Heart left ventricle (tissue), 16 donors: ENCODE data around the gene RECK. TPM values are rescaled to one million over a fixed set of nuclear protein-coding genes. Genes with fewer than 3 reads are reported as not detected.

ENCODE experiments used
- ATAC-seq, 4 donors: fragments of 200-7000 bp; cut with Tn5 transposase; one replicate each; pipeline ENCODE4 v1.9.1; 2020 to 2022; ENCODE audit warnings: moderate library complexity in 4 of 4, mild to moderate bottlenecking in 3 of 4, moderate number of reproducible peaks in 1 of 4
- DNase-seq, 5 donors: peaks; one replicate each; pipeline ENCODE4 v3.0.0-alpha.2; 2020
- H3K27ac ChIP-seq, 12 donors: fragments of 200-600 bp; sonication (generic) in 4 of 12; one replicate each; pipeline versions ENCODE4 v1.5.0 to v1.8.0; 2016 to 2022; ENCODE audit warnings: mild to moderate bottlenecking in 2 of 12
- H3K27me3 ChIP-seq, 9 donors: fragments of 200-600 bp; sonication (generic) in 2 of 9; one replicate each; pipeline versions ENCODE4 v1.5.1 to v1.8.0; 2016 to 2022; ENCODE audit warnings: mild to moderate bottlenecking in 3 of 9
- H3K36me3 ChIP-seq, 9 donors: fragments of 200-600 bp; sonication (generic) in 2 of 9; one replicate each; pipeline versions ENCODE4 v1.5.0 to v1.8.0; 2018 to 2022; ENCODE audit warnings: mild to moderate bottlenecking in 2 of 9
- H3K4me1 ChIP-seq, 12 donors: fragments of 200-600 bp; sonication (generic) in 4 of 12; one replicate each; pipeline versions ENCODE4 v1.5.0 to v1.8.0; 2016 to 2022; ENCODE audit warnings: mild to moderate bottlenecking in 3 of 12
- H3K4me3 ChIP-seq, 12 donors: fragments of 200-600 bp; sonication (generic) in 4 of 12; one replicate each; pipeline versions ENCODE4 v1.5.0 to v1.8.0; 2017 to 2022; ENCODE audit warnings: mild to moderate bottlenecking in 9 of 12, moderate library complexity in 4 of 12
- H3K9me3 ChIP-seq, 12 donors: fragments of 200-600 bp; sonication (generic) in 4 of 12; one replicate each; pipeline versions ENCODE4 v1.5.0 to v1.8.0; 2016 to 2022; ENCODE audit warnings: mild to moderate bottlenecking in 1 of 12
- POLR2A ChIP-seq, 2 donors: fragments of 450-650 bp; IDR thresholded peaks; one replicate each; pipeline ENCODE4 v1.6.1; 2017; ENCODE audit warnings: antibody characterized with exemption in 2 of 2, mild to moderate bottlenecking in 2 of 2, moderate library complexity in 2 of 2
- WGBS, 4 donors: extraction: QIAGEN DNeasy Blood & Tissue Kit in 2 of 4; methylation state at CpG; one replicate each; pipeline versions ENCODE4 v1.1.5 to v1.1.7; 2013 to 2018; 5-methylcytosine and 5-hydroxymethylcytosine counted together
- intact Hi-C, 10 donors: fragments of 100-400 bp; cut with DNase I; formaldehyde crosslinking; loops; one replicate each; pipeline versions ENCODE4 v1.11.1 to v1.14.2; 2022
- polyA plus RNA-seq, 2 donors: library from polyadenylated mRNA; stranded (reverse); fragments of 200-250 nt; gene quantifications; one replicate each; pipeline ENCODE4 v1.2.3, GENCODE V29; 2013
- total RNA-seq, 9 donors: library from RNA; depleted of rRNA in 2 of 9; stranded (reverse); fragments of >200 nt in 2 of 9; fragmentation: NEBNext Ultra II Directional in 3 of 9; extraction: Animal tissue kit (Norgen Biotek cat#: 25700) in 3 of 9; gene quantifications; one replicate each; pipeline versions ENCODE4 v1.1.0 to v1.2.4, GENCODE V29; 2016 to 2023
- TF ChIP-seq, protein P1 (sequence below), 12 donors: fragments of 200-600 bp; sonication (generic) in 4 of 12; IDR thresholded peaks; one replicate each; pipeline versions ENCODE4 v1.5.0 to v1.8.0; 2018 to 2022; ENCODE audit warnings: antibody characterized with exemption in 12 of 12, mild to moderate bottlenecking in 5 of 12
- donor health status: ischemic (EF 13 %, LVEDD 7.1; RV severe dilation, severe dysfunction).
- donor health status: healthy with polysubstance abuse.
- donor health status: DM: no; HTN: yes; CAD: no.
- donor health status: DM: no; HTN: no; CAD: no.
- donor health status: ischemic (EF 25% LVEDD 6.9; RV normal size, moderate dysfunction).
- donor health status: ischemic (EF 25% LVEDD 5.7; RV mildly dilated, moderate dysfunction).
- donor health status: healthy.
- donor health status: DM: yes; HTN: yes; CAD: no.
- donor health status: ischemic (EF 35%, LVEDD 5.7; RV mildly dilated, moderate dysfunction).
- donor health status: nonischemic (EF 11% LVEDD 7.7; RV severe dilation, severe dysfunction).
- donor health status: DM: yes; HTN: yes; CAD: no.
- donor health status: PGD.
- donor health status: ischemic (EF 29% LVEDD 5.4; RV normal size, mild dysfunction).
- donor health status: nonischemic (EF 23%, LVEDD 6.1; RV moderate dilation, normal function).

The RECK gene
- total and polyA plus RNA-seq, 11 donors = 2.5 to 10.2 (median 4.9) TPM

DNA sequence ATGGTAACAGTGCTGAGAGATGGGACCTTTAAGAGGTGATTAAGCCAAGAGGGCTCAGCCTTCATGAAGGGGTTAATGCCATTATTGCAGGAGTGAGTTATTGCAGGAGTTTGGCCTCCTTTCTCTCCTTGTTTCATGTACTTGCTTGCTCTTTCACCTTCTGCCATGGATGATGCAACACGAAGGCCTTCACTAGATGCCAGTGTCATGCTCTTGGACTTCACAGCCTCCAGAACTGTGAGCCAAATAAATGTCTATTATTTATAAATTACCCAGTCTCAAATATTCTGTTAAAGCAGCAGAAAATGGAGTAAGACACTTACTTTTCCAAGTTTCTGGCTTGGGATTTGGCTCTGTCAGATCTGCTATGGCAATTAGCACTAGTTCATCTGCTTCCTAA is 38.4 kb upstream of the RECK start:
- no peaks in the 10 kb centered on the region for H3K27me3 ChIP-seq
- intact Hi-C loops = loop anchor here in 1 of 10 donors (5.0 kb wide), 1 partner anchor 36 kb away; no protein-coding TSS in a partner anchor
- TF ChIP-seq, protein P1, sequence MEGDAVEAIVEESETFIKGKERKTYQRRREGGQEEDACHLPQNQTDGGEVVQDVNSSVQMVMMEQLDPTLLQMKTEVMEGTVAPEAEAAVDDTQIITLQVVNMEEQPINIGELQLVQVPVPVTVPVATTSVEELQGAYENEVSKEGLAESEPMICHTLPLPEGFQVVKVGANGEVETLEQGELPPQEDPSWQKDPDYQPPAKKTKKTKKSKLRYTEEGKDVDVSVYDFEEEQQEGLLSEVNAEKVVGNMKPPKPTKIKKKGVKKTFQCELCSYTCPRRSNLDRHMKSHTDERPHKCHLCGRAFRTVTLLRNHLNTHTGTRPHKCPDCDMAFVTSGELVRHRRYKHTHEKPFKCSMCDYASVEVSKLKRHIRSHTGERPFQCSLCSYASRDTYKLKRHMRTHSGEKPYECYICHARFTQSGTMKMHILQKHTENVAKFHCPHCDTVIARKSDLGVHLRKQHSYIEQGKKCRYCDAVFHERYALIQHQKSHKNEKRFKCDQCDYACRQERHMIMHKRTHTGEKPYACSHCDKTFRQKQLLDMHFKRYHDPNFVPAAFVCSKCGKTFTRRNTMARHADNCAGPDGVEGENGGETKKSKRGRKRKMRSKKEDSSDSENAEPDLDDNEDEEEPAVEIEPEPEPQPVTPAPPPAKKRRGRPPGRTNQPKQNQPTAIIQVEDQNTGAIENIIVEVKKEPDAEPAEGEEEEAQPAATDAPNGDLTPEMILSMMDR (IDR thresholded peaks at IDR 0.05) = no peak
- no peak for TF ChIP-seq POLR2A (IDR thresholded peaks at IDR 0.05)
- peaks cover 0 to 13% (median 0%) of the 10 kb centered on the region in 12 donors for H3K4me1 ChIP-seq
- H3K27ac ChIP-seq = no peak overlapping the region
- H3K36me3 ChIP-seq = no peaks in the 10 kb centered on the region
- ATAC-seq (no peak), DNase-seq (no peak)
- H3K4me3 ChIP-seq = no peak overlapping the region
- 95 to 100% (median 96%) methylated on average over 1 of the region's 1 CpG for WGBS, 4 donors
- peaks cover 0 to 14% (median 5%) of the 10 kb centered on the region in 12 donors for H3K9me3 ChIP-seq

DNA sequence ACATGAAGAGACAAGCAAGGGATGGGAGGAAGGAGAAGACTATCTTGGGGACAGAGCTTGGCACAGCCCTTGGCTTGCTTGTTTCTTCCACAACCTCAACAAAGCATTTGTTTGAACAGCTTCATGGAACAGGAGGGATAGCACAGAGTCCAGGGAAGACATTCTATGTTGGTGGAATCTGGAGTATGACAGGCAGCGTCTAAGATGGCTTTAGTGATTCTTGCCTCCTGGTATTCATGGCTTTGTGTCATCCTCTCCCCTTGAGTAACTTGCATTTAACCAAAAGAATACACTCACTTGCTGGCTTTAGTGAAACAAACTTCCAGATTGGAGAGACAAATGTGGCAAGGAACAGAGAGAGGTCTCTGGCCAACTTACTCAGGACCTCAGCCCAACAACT is 30.8 kb upstream of the RECK start:
- Histone ChIP-seq H3K36me3 (no peaks in the 10 kb centered on the region), H3K27me3 (no peaks in the 10 kb centered on the region), H3K27ac (no peak overlapping the region), H3K9me3 (peaks cover 0 to 9% (median 0%) of the 10 kb centered on the region in 12 donors), H3K4me3 (no peak overlapping the region), H3K4me1 (peaks cover 0 to 4% (median 0%) of the 10 kb centered on the region in 12 donors)
- WGBS, 4 donors = 80 to 94% (median 87%) methylated on average over 1 of the region's 1 CpG
- no peak for DNase-seq
- TF ChIP-seq, protein P1 (IDR thresholded peaks at IDR 0.05) = no peak
- no peak for TF ChIP-seq POLR2A (IDR thresholded peaks at IDR 0.05)
- ATAC-seq = no peak
- intact Hi-C loops = loop anchor here in 3 of 10 donors (2.0 to 5.0 kb wide), 3 partner anchors 17 to 161 kb away; partner anchors contain the start of genes CCIN (in 2 of the 3) and OR2S2 (in 1 of the 3)

DNA sequence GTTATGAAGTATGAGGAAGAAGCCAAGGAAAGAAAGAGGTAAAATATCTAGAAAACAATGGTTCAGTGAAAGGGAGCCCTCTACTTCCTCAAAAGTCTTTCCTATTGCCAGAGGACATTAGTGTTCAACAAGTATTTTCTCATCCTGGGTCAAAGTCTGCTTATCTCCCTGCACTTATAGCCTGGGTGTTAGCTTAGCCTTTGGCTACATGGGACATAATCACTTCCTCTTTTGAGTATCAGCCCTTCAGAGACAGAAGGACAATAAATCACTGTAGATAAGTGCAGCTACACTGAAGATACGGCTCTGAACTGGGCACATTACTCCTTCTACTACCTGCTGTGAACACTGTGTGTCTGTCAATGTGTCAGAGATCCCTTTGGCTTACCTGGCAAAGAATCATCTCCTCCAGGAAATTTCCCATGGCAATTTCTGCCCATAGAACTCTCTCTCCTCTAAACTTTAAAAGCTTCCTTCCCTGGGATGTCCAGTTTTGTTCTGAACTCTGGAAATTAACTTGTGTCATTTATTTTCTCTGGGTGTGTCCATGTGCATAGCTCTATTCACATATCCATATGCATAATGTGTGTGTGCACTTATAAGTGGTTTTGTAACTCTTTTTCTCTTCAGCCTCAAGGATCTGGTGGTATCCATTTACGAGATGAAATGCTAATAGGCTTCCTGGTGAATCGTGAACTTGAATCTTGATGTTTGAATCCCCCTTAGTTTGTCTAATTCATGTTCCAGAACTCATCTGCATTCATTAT is 30.0 kb upstream of the RECK start:
- intact Hi-C loops = loop anchor here in 2 of 10 donors (5.0 kb wide), 2 partner anchors 49 to 161 kb away; partner anchors contain the start of genes CCIN (in 2 of the 2) and OR2S2 (in 1 of the 2)
- Histone ChIP-seq H3K27ac (no peak overlapping the region), H3K4me1 (peaks cover 0 to 4% (median 0%) of the 10 kb centered on the region in 12 donors), H3K27me3 (no peaks in the 10 kb centered on the region), H3K36me3 (no peaks in the 10 kb centered on the region), H3K9me3 (peaks cover 0 to 9% (median 0%) of the 10 kb centered on the region in 12 donors), H3K4me3 (no peak overlapping the region)
- ATAC-seq (no peak), DNase-seq (no peak)
- 74 to 84% (median 79%) methylated on average over 3 of the region's 3 CpGs for WGBS, 4 donors
- TF ChIP-seq POLR2A (IDR thresholded peaks at IDR 0.05) = no peak
- TF ChIP-seq, protein P1 (IDR thresholded peaks at IDR 0.05) = no peak

DNA sequence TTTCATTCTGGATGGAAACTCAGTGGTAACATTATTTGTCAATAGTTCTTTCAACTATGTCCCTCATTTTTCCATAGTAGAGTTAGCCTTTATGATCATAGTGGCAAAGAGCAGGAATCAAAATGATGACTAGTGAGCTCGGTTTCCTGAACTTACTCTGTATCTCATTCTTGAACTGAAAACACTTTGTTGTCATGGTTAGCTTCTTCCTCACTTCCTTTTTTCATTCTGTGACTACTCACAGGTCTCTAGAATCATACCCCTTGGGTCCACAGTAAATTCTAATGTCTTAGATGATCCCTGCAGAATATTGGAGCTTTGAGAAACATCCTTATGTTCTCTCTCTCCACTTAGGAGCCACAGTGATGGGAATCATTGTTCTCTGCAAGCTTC is 29.4 kb upstream of the RECK start:
- Histone ChIP-seq H3K4me3 (no peak overlapping the region), H3K27ac (no peak overlapping the region), H3K9me3 (peaks cover 0 to 9% (median 0%) of the 10 kb centered on the region in 12 donors), H3K27me3 (no peaks in the 10 kb centered on the region), H3K36me3 (no peaks in the 10 kb centered on the region), H3K4me1 (peaks cover 0 to 4% (median 0%) of the 10 kb centered on the region in 12 donors)
- DNase-seq (no peak), ATAC-seq (no peak)
- whole genome bisulfite sequencing, 4 donors = 75 to 77% (median 76%) methylated on average over 1 of the region's 1 CpG
- TF ChIP-seq POLR2A (IDR thresholded peaks at IDR 0.05) = no peak
- TF ChIP-seq, protein P1 (IDR thresholded peaks at IDR 0.05) = no peak
- intact Hi-C loops = loop anchor here in 2 of 10 donors (5.0 kb wide), 2 partner anchors 50 to 160 kb away; partner anchors contain the start of genes CCIN (in 2 of the 2) and OR2S2 (in 1 of the 2)
